Endothelial cell of umbilical vein (primary cell): ENCODE results near the gene ACE. TPM values are rescaled to one million over a fixed set of nuclear protein-coding genes. Genes with fewer than 3 reads are reported as not detected.

Experiments used
- BruUV-seq: library from RNA; stranded (reverse); fragments of 400-500 nt; replicated peaks from 2 replicates; lab custom pipeline; 2021; lab: Mats Ljungman, UMichigan
- CTCF ChIA-PET: fragments of 300-600, 350-600 bp; sonication (Branson Sonifier 250); formaldehyde crosslinking; loops from one replicate; lab custom pipeline; 2021; ENCODE audit warnings: antibody characterized with exemption, inconsistent platforms; lab: Charles Lee
- POLR2A ChIA-PET: fragments of 300-600, 350-600 bp; sonication (Branson Sonifier 250); formaldehyde crosslinking; loops from one replicate; lab custom pipeline; 2021; ENCODE audit warnings: antibody characterized with exemption, inconsistent platforms; lab: Charles Lee
- DNase-seq: peaks from one replicate; pipeline ENCODE4 v3.0.0-alpha.2; 2011; ENCODE audit warnings: low read depth, low spot score
- FAIRE-seq: peaks from 2 replicates; lab custom pipeline; 2011; peaks lifted over from hg19 to GRCh38; lab: Jason Lieb, UNC
- H2AFZ ChIP-seq: 2 replicates; pipeline ENCODE4 v1.6.0; 2012; ENCODE audit warnings: low read depth, low read length, control low read depth, inconsistent platforms
- H3K27ac ChIP-seq: 2 replicates; pipeline ENCODE4 v1.5.1; 2011; ENCODE audit warnings: low read depth, mild to moderate bottlenecking, control low read depth, low read length, moderate library complexity; ENCODE audit not compliant: insufficient read depth
- H3K27me3 ChIP-seq, 2 experiments: 2 replicates each; pipeline versions ENCODE4 v1.6.0 to v1.6.1; 2011; ENCODE audit warnings: low read length in 2 of 2, mixed read lengths in 1 of 2; ENCODE audit not compliant: control insufficient read depth in 2 of 2, insufficient read depth in 2 of 2
- H3K36me3 ChIP-seq, 2 experiments: 2 replicates in 1 of 2; 3 replicates in 1 of 2; pipeline ENCODE4 v1.5.1; 2011; ENCODE audit warnings: low read length in 2 of 2, mild to moderate bottlenecking in 1 of 2, moderate library complexity in 1 of 2; ENCODE audit not compliant: control insufficient read depth in 2 of 2, insufficient read depth in 2 of 2; ENCODE audit errors: extremely low read depth in 1 of 2
- H3K4me1 ChIP-seq: 3 replicates; pipeline ENCODE4 v1.5.1; 2011; ENCODE audit warnings: mild to moderate bottlenecking, low read length; ENCODE audit not compliant: control insufficient read depth, insufficient read depth; ENCODE audit errors: extremely low read depth
- H3K4me2 ChIP-seq: 2 replicates; pipeline ENCODE4 v1.6.1; 2011; ENCODE audit warnings: low read length, control low read depth, mixed read lengths; ENCODE audit not compliant: insufficient read depth
- H3K4me3 ChIP-seq, 3 experiments: fragments of 200-600 bp in 1 of 3; sonication (generic), shearing (Covaris generic) in 1 of 3; replicated peaks in 1 of 3; 2 replicates each; pipeline ENCODE4 v1.5.1; 2011 to 2016; ENCODE audit warnings: control low read depth in 3 of 3, low read length in 3 of 3, mild to moderate bottlenecking in 2 of 3, inconsistent platforms in 1 of 3, low read depth in 1 of 3, moderate library complexity in 1 of 3; ENCODE audit not compliant: insufficient read depth in 1 of 3
- H3K79me2 ChIP-seq: 2 replicates; pipeline ENCODE4 v1.6.0; 2012; ENCODE audit warnings: low read length, inconsistent platforms; ENCODE audit not compliant: control insufficient read depth, insufficient read depth
- H3K9ac ChIP-seq: replicated peaks from 2 replicates; pipeline ENCODE3; 2011; ENCODE audit warnings: low read length, control low read depth; ENCODE audit not compliant: insufficient read depth; ENCODE audit errors: extremely low read depth
- H3K9me1 ChIP-seq: replicated peaks from 3 replicates; pipeline ENCODE4 v1.6.0; 2011; ENCODE audit warnings: mild to moderate bottlenecking, low read length; ENCODE audit not compliant: control insufficient read depth, insufficient read depth; ENCODE audit errors: extremely low read depth
- H3K9me3 ChIP-seq: replicated peaks from 2 replicates; pipeline ENCODE4 v1.5.1; 2012; ENCODE audit warnings: low read length, inconsistent platforms; ENCODE audit not compliant: control insufficient read depth, insufficient read depth
- H4K20me1 ChIP-seq: replicated peaks from 2 replicates; pipeline ENCODE3; 2011; ENCODE audit warnings: mild to moderate bottlenecking, low read length; ENCODE audit not compliant: control insufficient read depth, insufficient read depth; ENCODE audit errors: extremely low read depth
- CTCF ChIP-seq, 2 donors: IDR thresholded peaks; 1 replicate in 1 of 2; 2 replicates in 1 of 2; pipeline ENCODE4 v1.5.1; 2011; ENCODE audit warnings: low read length in 2 of 2, mild to moderate bottlenecking in 2 of 2, moderate library complexity in 2 of 2, control low read depth in 1 of 2, inconsistent platforms in 1 of 2, low read depth in 1 of 2; ENCODE audit not compliant: insufficient read depth in 1 of 2; ENCODE audit errors: extremely low read depth in 1 of 2
- EZH2 ChIP-seq: IDR thresholded peaks from 2 replicates; pipeline ENCODE4 v1.6.1; 2012; ENCODE audit warnings: borderline replicate concordance, low read depth, mild to moderate bottlenecking, moderate library complexity, low read length, inconsistent platforms; ENCODE audit not compliant: severe bottlenecking
- FOS ChIP-seq: IDR thresholded peaks from 2 replicates; pipeline ENCODE4 v1.6.1; 2011; ENCODE audit warnings: mild to moderate bottlenecking, low read length, moderate library complexity, borderline replicate concordance; ENCODE audit not compliant: insufficient read depth
- GATA2 ChIP-seq: IDR thresholded peaks from 2 replicates; pipeline ENCODE4 v1.7.0; 2011; ENCODE audit warnings: low read depth, mild to moderate bottlenecking, moderate library complexity, mixed read lengths, low read length; ENCODE audit not compliant: insufficient read length, insufficient read depth
- JUN ChIP-seq: IDR thresholded peaks from 2 replicates; pipeline ENCODE4 v1.6.1; 2011; ENCODE audit warnings: borderline replicate concordance, low read depth; ENCODE audit not compliant: insufficient read length, insufficient read depth
- MAX ChIP-seq: IDR thresholded peaks from 2 replicates; pipeline ENCODE4 v1.6.1; 2011; ENCODE audit not compliant: insufficient read depth, insufficient read length
- MYC ChIP-seq: IDR thresholded peaks from one replicate; pipeline ENCODE4 v1.6.1; 2011; ENCODE audit warnings: mild to moderate bottlenecking, low read depth, low read length
- POLR2A ChIP-seq: IDR thresholded peaks from 2 replicates; pipeline ENCODE4 v1.6.1; 2012; ENCODE audit warnings: low read depth, mild to moderate bottlenecking, control low read depth, low read length
- POLR2AphosphoS5 ChIP-seq: IDR thresholded peaks from 2 replicates; pipeline ENCODE4 v1.6.1; 2012; ENCODE audit warnings: low read depth, mild to moderate bottlenecking, control low read depth, low read length, moderate library complexity; ENCODE audit not compliant: insufficient read depth
- dilution Hi-C: fragments of 300-500 bp; cut with MboI; formaldehyde crosslinking; loops from one replicate; pipeline ENCODE4 v1.15.0; 2019; ENCODE audit warnings: low sequenced_read_pairs; ENCODE audit not compliant: extremely low pct_ligation_motif_present
- intact Hi-C: fragments of 100-400 bp; cut with micrococcal nuclease; formaldehyde crosslinking; loops from one replicate; pipeline ENCODE4 v1.10.0; 2022
- polyA plus RNA-seq, 4 experiments: library from polyadenylated mRNA; depleted of rRNA in 3 of 4; stranded (reverse) in 3 of 4; unstranded in 1 of 4; fragments of >200 nt; gene quantifications; 2 replicates each; pipeline versions ENCODE4 v1.2.1 to v1.2.3, GENCODE V29; 2011 to 2012; ENCODE audit warnings: missing spikeins in 1 of 4
- total RNA-seq: library from RNA; stranded (reverse); gene quantifications from 2 replicates; pipeline ENCODE4 v1.2.3, GENCODE V29; 2021

Gene ACE
- total and polyA plus RNA-seq, 2 donors (not counting 3 experiments of a cell fraction or from before 2014, with no cell fraction given), result 63.4 to 207 TPM

- BruUV-seq, result no TSS peak
- POLR2A ChIA-PET, result no interaction called here
- Histone ChIP-seq H4K20me1 (no peaks in the 10 kb centered on the region), H3K4me3 (no peak overlapping the region), H3K4me2 (no peak overlapping the region), H3K9ac (no peak overlapping the region), H3K4me1 (peaks cover 4% of the 10 kb centered on the region), H3K9me1 (no peaks in the 10 kb centered on the region), H2AFZ (no peak overlapping the region), H3K27ac (no peak overlapping the region), H3K79me2 (no peaks in the 10 kb centered on the region), H3K9me3 (no peaks in the 10 kb centered on the region), H3K36me3 (no peaks in the 10 kb centered on the region), H3K27me3 (peaks cover 0 to 4% of the 10 kb centered on the region in 2 experiments)
- intact Hi-C loops (no loop called here), dilution Hi-C loops (no loop called here)
- CTCF ChIA-PET, result interaction anchor here (1.4 kb wide), 1 partner anchor 101 kb away, joined by 9 read pairs; no protein-coding TSS in a partner anchor
- DNase-seq, result no peak
- no peak for TF ChIP-seq CTCF (IDR thresholded peaks at IDR 0.05; ENCODE audit: extremely low read depth in 1 of 2, insufficient read depth in 1 of 2, low read depth in 1 of 2, low read length in 2 of 2)
- no peak for TF ChIP-seq GATA2
- TF ChIP-seq POLR2A, result no peak
- no peak for TF ChIP-seq MAX
- no peak for TF ChIP-seq EZH2
- FAIRE-seq, result no peak
Measured at GRCh38 chr17:63526861-63527260, 50.0 kb downstream of the ACE start.

DNA sequence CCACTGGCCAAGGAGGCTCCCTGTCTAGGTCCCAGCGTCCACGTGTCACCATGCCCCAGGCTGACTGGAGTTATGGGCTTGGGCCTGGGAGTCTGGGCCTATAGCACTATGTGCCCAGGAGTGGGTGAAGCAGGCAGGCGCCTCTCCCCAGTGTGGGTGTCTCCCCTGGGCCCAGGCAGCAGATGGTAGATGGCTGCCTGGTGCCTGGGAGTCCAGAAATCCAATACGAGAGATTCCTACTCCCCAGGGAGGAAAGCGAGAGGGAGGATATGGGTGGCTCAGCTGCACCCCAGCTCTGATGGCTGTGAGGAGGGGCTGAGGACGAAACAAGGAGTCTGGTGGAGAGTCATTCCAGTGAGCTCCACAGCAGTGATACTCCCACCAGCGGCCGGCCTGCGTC is 51.3 kb downstream of the ACE start:
- H3K4me1 ChIP-seq, result peaks cover 4% of the 10 kb centered on the region
- TF ChIP-seq EZH2 (no peak), POLR2A (no peak), POLR2AphosphoS5 (no peak), MYC (no peak), CTCF (IDR thresholded peaks at IDR 0.05; ENCODE audit: extremely low read depth in 1 of 2, insufficient read depth in 1 of 2, low read depth in 1 of 2, low read length in 2 of 2) (no peak), MAX (no peak), GATA2 (no peak), JUN (no peak), FOS (no peak)
- CTCF ChIA-PET, result no interaction called here
- no peaks in the 10 kb centered on the region for H3K9me1 ChIP-seq
- no peak overlapping the region for H3K27ac ChIP-seq
- no peaks in the 10 kb centered on the region for H4K20me1 ChIP-seq
- intact Hi-C loops (no loop called here), dilution Hi-C loops (no loop called here)
- POLR2A ChIA-PET, result interaction anchor here (0.6 kb wide), 2 partner anchors 54 to 282 kb away, joined by 3 to 11 read pairs; no protein-coding TSS in a partner anchor
- H3K4me3 ChIP-seq, result no peak overlapping the region
- no peaks in the 10 kb centered on the region for H3K79me2 ChIP-seq
- FAIRE-seq, result no peak
- no peaks in the 10 kb centered on the region for H3K36me3 ChIP-seq
- no peak for DNase-seq
- no peak overlapping the region for H2AFZ ChIP-seq
- H3K4me2 ChIP-seq, result no peak overlapping the region
- H3K27me3 ChIP-seq, result peaks cover 0 to 4% of the 10 kb centered on the region in 2 experiments
- no peaks in the 10 kb centered on the region for H3K9me3 ChIP-seq
- no TSS peak for BruUV-seq
- no peak overlapping the region for H3K9ac ChIP-seq
